Measurements from ENCODE around the gene GPR89A. TPM values are rescaled to one million over a fixed set of nuclear protein-coding genes. Genes with fewer than 3 reads are reported as not detected.
"Not testable (repeated sequence)": the region's sequence is repeated elsewhere in the genome, so short reads cannot be mapped to it uniquely, and the experiment has no call there.

The GPR89A gene
- total RNA-seq, 8 experiments from 2014 or later = 14.1 to 29.0 (median 23.7) TPM

- H3K27ac ChIP-seq; H3K4me1 ChIP-seq (replicated peaks in 1 of 2); H3K4me3 ChIP-seq; ATAC-seq (replicated peaks in 6 of 8); in situ Hi-C loops (cut with MboI; ENCODE audit: low pct_unique_long_range_greater_than_20kb in 2 of 9, low sequenced_read_pairs in 9 of 9, unreplicated experiment in 9 of 9): not testable (repeated sequence)
- WGBS, 10 experiments = no CpG with 5 or more reads among the region's 2 CpGs
Measured at GRCh38 chr1:145641886-145642285, 34.1 kb downstream of the GPR89A start.

- H3K4me1 ChIP-seq (replicated peaks in 1 of 2); H3K27ac ChIP-seq; ATAC-seq (replicated peaks in 6 of 8); H3K4me3 ChIP-seq; in situ Hi-C loops (cut with MboI; ENCODE audit: low pct_unique_long_range_greater_than_20kb in 2 of 9, low sequenced_read_pairs in 9 of 9, unreplicated experiment in 9 of 9): not testable (repeated sequence)
- no CpG with 5 or more reads among the region's 1 CpG for WGBS, 10 experiments
Measured at GRCh38 chr1:145643990-145644389, 36.2 kb downstream of the GPR89A start.

GRCh38 chr1:145656245-145656943 lies 48.6 kb downstream of the GPR89A start:
- in situ Hi-C loops (cut with MboI; ENCODE audit: low pct_unique_long_range_greater_than_20kb in 2 of 9, low sequenced_read_pairs in 9 of 9, unreplicated experiment in 9 of 9); H3K4me3 ChIP-seq; H3K27ac ChIP-seq; H3K4me1 ChIP-seq (replicated peaks in 1 of 2); ATAC-seq (replicated peaks in 6 of 8): not testable (repeated sequence)
- WGBS, 10 experiments = 60 to 90% methylated on average over 1 to 2 of the region's 7 CpGs; no CpG with 5 or more reads in 8 of the 10 experiments

- in situ Hi-C loops (cut with MboI; ENCODE audit: low pct_unique_long_range_greater_than_20kb in 2 of 9, low sequenced_read_pairs in 9 of 9, unreplicated experiment in 9 of 9); H3K4me3 ChIP-seq; H3K27ac ChIP-seq; H3K4me1 ChIP-seq (replicated peaks in 1 of 2): not testable (repeated sequence)
- WGBS, 10 experiments = 20 to 83% (median 50%) methylated on average over 1 to 2 of the region's 2 CpGs; no CpG with 5 or more reads in 5 of the 10 experiments
- ATAC-seq (replicated peaks in 6 of 8) = peak in 3 of 8 experiments; percentile 23 to 79 (median 42)
Measured at GRCh38 chr1:145662502-145662901, 54.7 kb downstream of the GPR89A start.

DNA sequence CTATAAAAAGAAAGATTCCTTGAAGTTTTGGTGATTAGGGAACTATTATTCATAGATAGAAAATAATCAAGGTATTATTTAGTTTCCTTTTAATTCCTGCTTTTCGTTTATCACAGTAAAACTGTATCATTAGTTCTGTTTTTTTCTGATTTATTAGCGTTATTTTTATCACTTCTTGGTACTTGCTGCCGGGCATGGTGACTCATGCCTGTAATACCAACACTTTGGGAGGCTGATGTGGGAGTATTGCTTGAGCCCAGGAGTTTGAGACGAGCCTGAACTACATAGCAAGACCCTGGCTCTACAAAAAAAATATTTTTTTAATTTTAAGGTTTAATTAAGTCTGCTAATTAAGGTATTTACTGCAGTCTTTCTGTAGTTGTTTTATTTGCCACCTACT lies 57.2 kb downstream of the GPR89A start:
- H3K27ac ChIP-seq; H3K4me1 ChIP-seq (replicated peaks in 1 of 2); in situ Hi-C loops (cut with MboI; ENCODE audit: low pct_unique_long_range_greater_than_20kb in 2 of 9, low sequenced_read_pairs in 9 of 9, unreplicated experiment in 9 of 9); ATAC-seq (replicated peaks in 6 of 8); H3K4me3 ChIP-seq: not testable (repeated sequence)
- WGBS, 10 experiments = 81% methylated on average over 3 of the region's 4 CpGs; no CpG with 5 or more reads in 9 of the 10 experiments

GRCh38 chr1:145670995-145671745 lies 63.4 kb downstream of the GPR89A start:
- no CpG with 5 or more reads among the region's 3 CpGs for WGBS, 10 experiments
- in situ Hi-C loops (cut with MboI; ENCODE audit: low pct_unique_long_range_greater_than_20kb in 2 of 9, low sequenced_read_pairs in 9 of 9, unreplicated experiment in 9 of 9); H3K4me1 ChIP-seq (replicated peaks in 1 of 2); H3K27ac ChIP-seq; H3K4me3 ChIP-seq: not testable (repeated sequence)
- peak in 5 of 8 experiments; percentile 61 to 96 (median 78) for ATAC-seq (replicated peaks in 6 of 8)

DNA sequence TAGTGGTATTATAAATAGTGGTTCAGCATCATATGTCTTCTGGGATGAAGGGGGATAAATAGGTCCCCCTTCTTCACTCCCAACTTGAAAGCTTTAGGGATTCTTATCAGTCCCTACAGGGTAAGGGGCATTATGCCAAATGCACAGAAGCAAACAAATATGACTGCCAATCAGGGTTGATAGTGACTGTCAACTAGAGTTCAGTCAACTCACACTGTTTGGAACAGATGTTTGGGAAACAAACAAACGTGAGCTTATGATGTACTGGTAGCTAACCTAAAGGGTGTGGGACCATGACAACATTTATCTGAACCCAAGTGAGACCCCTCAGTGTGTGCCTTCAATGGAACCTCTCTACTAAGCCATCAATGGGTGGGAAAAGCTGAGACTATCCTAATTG lies 65.4 kb downstream of the GPR89A start:
- in situ Hi-C loops (cut with MboI; ENCODE audit: low pct_unique_long_range_greater_than_20kb in 2 of 9, low sequenced_read_pairs in 9 of 9, unreplicated experiment in 9 of 9); ATAC-seq (replicated peaks in 6 of 8); H3K4me3 ChIP-seq; H3K27ac ChIP-seq; H3K4me1 ChIP-seq (replicated peaks in 1 of 2): not testable (repeated sequence)
- WGBS, 10 experiments = no CpG with 5 or more reads among the region's 1 CpG

DNA sequence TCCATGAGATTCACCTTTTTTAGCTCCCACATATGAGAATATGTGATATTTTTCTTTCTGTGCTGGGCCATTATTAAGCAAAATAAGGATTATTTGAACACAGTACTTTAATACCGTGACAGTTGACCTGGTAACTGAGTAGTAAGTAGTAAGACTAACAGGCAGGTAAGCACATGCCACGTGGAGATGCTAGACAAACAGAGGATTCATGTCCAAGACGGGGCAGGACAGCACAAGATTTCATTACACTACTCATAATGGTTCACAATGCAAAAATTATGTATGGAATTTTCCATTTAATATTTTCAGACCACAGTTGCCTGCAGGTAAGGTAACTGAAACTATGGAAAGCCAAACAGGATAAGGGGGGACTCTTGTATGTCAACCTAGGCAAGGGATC lies 77.1 kb downstream of the GPR89A start:
- whole genome bisulfite sequencing, 10 experiments = no CpG with 5 or more reads among the region's 3 CpGs
- H3K4me3 ChIP-seq; H3K27ac ChIP-seq; in situ Hi-C loops (cut with MboI; ENCODE audit: low pct_unique_long_range_greater_than_20kb in 2 of 9, low sequenced_read_pairs in 9 of 9, unreplicated experiment in 9 of 9); ATAC-seq (replicated peaks in 6 of 8); H3K4me1 ChIP-seq (replicated peaks in 1 of 2): not testable (repeated sequence)

GRCh38 chr1:145686078-145686477 lies 78.3 kb downstream of the GPR89A start:
- in situ Hi-C loops (cut with MboI; ENCODE audit: low pct_unique_long_range_greater_than_20kb in 2 of 9, low sequenced_read_pairs in 9 of 9, unreplicated experiment in 9 of 9); H3K4me1 ChIP-seq (replicated peaks in 1 of 2); ATAC-seq (replicated peaks in 6 of 8); H3K4me3 ChIP-seq; H3K27ac ChIP-seq: not testable (repeated sequence)
- no CpG with 5 or more reads among the region's 1 CpG for WGBS, 10 experiments

DNA sequence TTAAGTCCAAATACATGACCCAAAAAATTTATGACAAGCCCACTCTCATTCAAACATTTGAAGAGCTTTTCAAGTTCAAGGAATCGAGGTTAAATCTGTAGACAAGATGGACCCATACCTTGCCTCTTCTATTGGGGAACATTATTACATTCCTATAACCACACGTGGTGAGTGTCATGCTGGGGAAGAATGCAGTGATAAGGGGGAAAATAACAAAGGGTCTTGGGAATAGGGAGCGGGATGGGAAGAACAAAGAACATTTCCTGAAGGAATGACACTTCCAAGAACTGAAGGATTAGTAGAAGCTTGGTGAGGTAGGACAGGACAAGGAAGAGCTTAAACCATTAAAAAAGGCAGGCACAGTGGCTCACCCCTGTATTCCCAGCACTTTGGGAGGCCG lies 80.5 kb downstream of the GPR89A start:
- WGBS, 10 experiments = 46 to 100% (median 69%) methylated on average over 2 to 4 of the region's 4 CpGs
- in situ Hi-C loops (cut with MboI; ENCODE audit: low pct_unique_long_range_greater_than_20kb in 2 of 9, low sequenced_read_pairs in 9 of 9, unreplicated experiment in 9 of 9) = no loop called here
- no peak for ATAC-seq (replicated peaks in 6 of 8)
- Histone ChIP-seq H3K27ac (no peak overlapping the region), H3K4me1 (replicated peaks in 1 of 2) (no peaks in the 10 kb centered on the region), H3K4me3 (no peak overlapping the region)

DNA sequence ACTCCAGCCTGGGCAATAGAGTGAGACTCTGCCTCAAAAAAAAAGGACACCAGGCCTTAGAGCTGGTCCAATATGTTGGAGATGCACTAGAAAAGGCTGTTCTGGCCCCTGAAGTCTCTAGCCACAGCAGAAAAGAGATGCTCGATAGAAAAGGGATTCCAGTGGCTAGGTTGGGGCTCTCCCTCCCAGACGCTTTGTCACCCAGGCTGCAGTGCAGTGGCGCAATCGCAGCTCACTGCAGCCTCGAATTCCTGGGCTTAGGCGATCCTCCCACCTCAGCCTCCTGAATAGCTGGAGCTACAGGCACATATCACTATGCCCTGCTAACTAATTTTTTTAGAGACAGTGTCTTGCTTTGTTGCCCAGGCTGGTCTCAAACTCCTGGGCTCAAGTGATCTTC lies 81.1 kb downstream of the GPR89A start:
- Histone ChIP-seq H3K27ac (no peak overlapping the region), H3K4me3 (no peak overlapping the region), H3K4me1 (replicated peaks in 1 of 2) (no peaks in the 10 kb centered on the region)
- no peak for ATAC-seq (replicated peaks in 6 of 8)
- in situ Hi-C loops (cut with MboI; ENCODE audit: low pct_unique_long_range_greater_than_20kb in 2 of 9, low sequenced_read_pairs in 9 of 9, unreplicated experiment in 9 of 9) = no loop called here
- 0 to 96% (median 92%) methylated on average over 1 to 5 of the region's 6 CpGs; no CpG with 5 or more reads in 4 of the 10 experiments for WGBS, 10 experiments

DNA sequence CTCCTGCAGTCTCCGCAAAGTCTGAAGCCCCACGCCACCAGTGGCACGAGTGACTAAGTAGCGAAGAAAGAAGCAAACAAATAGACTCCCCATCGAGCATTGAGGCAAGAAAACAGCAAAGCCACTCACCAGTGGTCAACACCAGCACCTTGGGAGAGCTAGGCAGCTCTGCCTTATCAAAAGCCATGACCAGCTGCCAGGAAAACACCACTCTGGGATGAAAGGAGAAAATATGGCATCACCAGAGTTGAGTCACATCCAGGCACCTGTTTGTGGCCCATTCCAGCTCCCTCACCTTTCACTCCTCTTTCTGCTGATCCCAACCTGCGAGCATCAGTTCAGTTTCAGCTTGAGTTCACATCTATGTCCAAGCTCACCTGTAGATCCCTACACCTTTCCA lies 82.1 kb downstream of the GPR89A start:
- whole genome bisulfite sequencing, 10 experiments = 80 to 98% (median 90%) methylated on average over 1 to 6 of the region's 6 CpGs; no CpG with 5 or more reads in 2 of the 10 experiments
- ATAC-seq (replicated peaks in 6 of 8) = no peak
- no peaks in the 10 kb centered on the region for H3K4me1 ChIP-seq (replicated peaks in 1 of 2)
- in situ Hi-C loops (cut with MboI; ENCODE audit: low pct_unique_long_range_greater_than_20kb in 2 of 9, low sequenced_read_pairs in 9 of 9, unreplicated experiment in 9 of 9) = no loop called here
- H3K4me3 ChIP-seq = no peak overlapping the region
- H3K27ac ChIP-seq = no peak overlapping the region

DNA sequence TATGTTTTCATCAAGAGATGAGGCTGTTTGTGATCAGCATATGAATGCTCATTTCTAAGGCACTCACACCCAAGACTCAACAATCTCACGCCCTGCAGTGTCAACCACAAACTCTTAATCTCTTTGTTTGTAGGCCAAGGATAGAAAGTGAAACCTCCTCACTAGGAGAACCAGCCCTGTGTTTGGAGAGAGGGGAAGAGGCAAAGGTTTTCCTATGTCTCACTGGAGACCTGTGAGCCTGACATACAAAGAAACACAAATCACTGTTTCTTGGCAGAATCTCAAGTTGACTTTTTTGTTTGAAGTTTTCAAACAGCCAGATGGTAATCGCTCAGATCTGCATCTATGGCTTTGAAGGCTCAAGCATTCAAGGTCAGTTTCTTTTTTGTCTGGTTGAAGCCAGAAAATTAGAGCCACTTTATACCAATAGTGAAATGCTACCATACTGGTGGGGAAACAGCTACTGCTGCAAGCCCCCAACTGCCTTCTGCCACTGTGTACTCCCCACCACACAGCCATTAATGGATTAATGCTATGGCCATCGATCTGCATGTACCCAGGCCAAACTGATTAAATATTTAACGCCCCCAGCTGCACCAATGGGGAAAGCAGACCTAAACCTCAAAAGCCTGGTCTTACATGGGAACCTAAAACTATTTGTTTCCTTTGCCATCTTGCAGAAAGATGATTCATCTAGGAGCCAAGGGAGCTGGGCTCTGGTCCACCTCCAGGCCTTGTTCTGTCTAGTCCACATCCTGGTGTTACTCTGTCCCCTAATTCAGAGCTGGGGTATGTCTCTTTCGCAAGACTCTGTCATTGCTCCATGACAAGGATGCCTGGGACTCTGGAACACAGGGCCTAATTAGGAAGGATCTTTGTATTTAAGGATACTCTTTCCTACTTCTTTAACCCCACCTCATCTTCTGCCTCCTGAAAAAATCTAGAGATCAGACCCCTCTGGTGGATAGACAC lies 83.1 kb downstream of the GPR89A start:
- Histone ChIP-seq H3K4me1 (replicated peaks in 1 of 2) (no peaks in the 10 kb centered on the region), H3K27ac (no peak overlapping the region), H3K4me3 (no peak overlapping the region)
- in situ Hi-C loops (cut with MboI; ENCODE audit: low pct_unique_long_range_greater_than_20kb in 2 of 9, low sequenced_read_pairs in 9 of 9, unreplicated experiment in 9 of 9) = no loop called here
- WGBS, 10 experiments = 0 to 100% (median 72%) methylated on average over 1 to 5 of the region's 5 CpGs; no CpG with 5 or more reads in 2 of the 10 experiments
- ATAC-seq (replicated peaks in 6 of 8) = peak in 6 of 8 experiments; percentile 39 to 100 (median 81)

All from motor neuron (in vitro differentiated cells).